Measurements from ENCODE around the gene KLHDC3. TPM values are rescaled to one million over a fixed set of nuclear protein-coding genes. Genes with fewer than 3 reads are reported as not detected.

The KLHDC3 gene
- total and polyA plus RNA-seq, 2 donors (not counting 1 experiment from before 2014, with no cell fraction given): 47.4 to 50.7 TPM

DNA sequence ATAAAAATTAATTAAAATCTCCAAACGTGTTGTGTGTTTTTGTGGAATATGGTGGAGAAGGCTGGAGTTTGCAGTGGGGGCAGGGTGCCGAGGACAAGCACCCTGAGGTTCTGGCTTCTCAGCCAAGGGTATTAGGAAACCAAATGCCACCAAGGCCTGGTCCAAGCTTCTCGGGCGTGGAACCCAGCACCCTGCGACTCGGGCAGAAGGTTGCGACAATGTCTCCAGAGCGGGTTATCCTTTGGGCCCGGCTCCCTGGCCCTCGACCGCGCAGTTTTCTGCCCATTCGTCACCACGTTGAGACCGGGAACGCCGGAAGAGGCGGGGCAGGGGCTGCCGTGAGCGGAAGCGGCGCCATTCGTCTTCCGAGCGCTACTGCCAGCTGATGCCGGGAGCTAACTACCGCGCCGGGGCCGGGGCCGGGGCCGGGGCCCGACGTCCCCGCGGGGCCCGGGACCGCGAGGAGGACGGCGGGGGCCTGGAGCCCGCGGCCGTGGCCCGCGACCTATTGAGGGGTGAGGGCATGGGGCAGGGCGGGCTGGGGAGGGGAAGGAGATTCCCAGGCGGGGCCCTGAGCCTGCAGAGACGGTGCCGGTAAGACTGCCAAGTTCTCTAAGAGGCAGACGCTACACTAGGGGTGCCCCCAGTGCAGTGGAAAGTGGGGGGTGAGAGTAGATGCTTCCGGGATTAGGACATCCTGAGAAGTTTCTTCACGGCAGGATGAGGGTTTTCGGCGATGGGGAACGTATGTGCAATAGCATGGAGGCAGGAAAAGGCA is 7.4 kb downstream of the KLHDC3 start, which contains the start of gene RRP36:
RRP36 (plus strand) TSS at position 354 of the 778 bp plus-strand sequence; CDS start at position 386, 32 bp downstream.
- peak within 1 kb of the TSS; percentile 80 for H3K9ac ChIP-seq (ENCODE audit: low read length)
- peak within 1 kb of the TSS; percentile 82 for H3K27ac Mint-ChIP-seq
- H3K36me3 ChIP-seq (replicated peaks in 1 of 2; ENCODE audit: control extremely low read depth in 1 of 2, control insufficient read depth in 1 of 2, extremely low read depth in 1 of 2, insufficient read depth in 2 of 2, low read length in 1 of 2): peaks cover 3 to 50% of the 10 kb centered on the region in 2 experiments
- intact Hi-C loops (cut with micrococcal nuclease): loop anchor here (1.0 kb wide), 1 partner anchor 8 kb away; the partner anchor contains the start of gene MEA1
- H3K4me3 ChIP-seq (ENCODE audit: control extremely low read depth in 1 of 5, extremely low read depth in 1 of 5, insufficient read depth in 1 of 5, low read depth in 2 of 5, low read length in 4 of 5): peak within 1 kb of the TSS; percentile 77 to 99 (median 87)
- H3K4me1 Mint-ChIP-seq: peaks cover 27% of the 10 kb centered on the region
- peaks cover 36% of the 10 kb centered on the region for H3K79me2 ChIP-seq (ENCODE audit: control insufficient read depth, insufficient read depth, low read length)
- H3K4me1 ChIP-seq (ENCODE audit: control insufficient read depth in 2 of 2, insufficient read depth in 2 of 2, low read length in 2 of 2): peaks cover 3 to 25% of the 10 kb centered on the region in 2 donors
- ATAC-seq (ENCODE audit: low read depth): peak; percentile 92
- TF ChIP-seq EZH2 (IDR thresholded peaks at IDR 0.05; ENCODE audit: borderline replicate concordance, insufficient read depth, low read depth, low read length, poor library complexity, severe bottlenecking): no peak
- TF ChIP-seq, protein P1, sequence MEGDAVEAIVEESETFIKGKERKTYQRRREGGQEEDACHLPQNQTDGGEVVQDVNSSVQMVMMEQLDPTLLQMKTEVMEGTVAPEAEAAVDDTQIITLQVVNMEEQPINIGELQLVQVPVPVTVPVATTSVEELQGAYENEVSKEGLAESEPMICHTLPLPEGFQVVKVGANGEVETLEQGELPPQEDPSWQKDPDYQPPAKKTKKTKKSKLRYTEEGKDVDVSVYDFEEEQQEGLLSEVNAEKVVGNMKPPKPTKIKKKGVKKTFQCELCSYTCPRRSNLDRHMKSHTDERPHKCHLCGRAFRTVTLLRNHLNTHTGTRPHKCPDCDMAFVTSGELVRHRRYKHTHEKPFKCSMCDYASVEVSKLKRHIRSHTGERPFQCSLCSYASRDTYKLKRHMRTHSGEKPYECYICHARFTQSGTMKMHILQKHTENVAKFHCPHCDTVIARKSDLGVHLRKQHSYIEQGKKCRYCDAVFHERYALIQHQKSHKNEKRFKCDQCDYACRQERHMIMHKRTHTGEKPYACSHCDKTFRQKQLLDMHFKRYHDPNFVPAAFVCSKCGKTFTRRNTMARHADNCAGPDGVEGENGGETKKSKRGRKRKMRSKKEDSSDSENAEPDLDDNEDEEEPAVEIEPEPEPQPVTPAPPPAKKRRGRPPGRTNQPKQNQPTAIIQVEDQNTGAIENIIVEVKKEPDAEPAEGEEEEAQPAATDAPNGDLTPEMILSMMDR (IDR thresholded peaks at IDR 0.05): no peak
- no peaks in the 10 kb centered on the region for H3K9me3 Mint-ChIP-seq (ENCODE audit: insufficient read depth)
- peak within 1 kb of the TSS; percentile 95 for H2AFZ ChIP-seq (ENCODE audit: insufficient read depth, low read depth, low read length, poor library complexity, severe bottlenecking)
- H3K4me2 ChIP-seq (replicated peaks; ENCODE audit: low read depth, low read length, poor library complexity, severe bottlenecking): peak within 1 kb of the TSS; percentile 93
- 2% methylated on average over 51 of the region's 56 CpGs for WGBS (ENCODE audit: insufficient coverage)
- peaks cover 33% of the 10 kb centered on the region for H4K20me1 ChIP-seq (ENCODE audit: control insufficient read depth, insufficient read depth, low read length, poor library complexity, severe bottlenecking)
- H3K27me3 Mint-ChIP-seq: no peaks in the 10 kb centered on the region
- peak within 1 kb of the TSS; percentile 25 to 72 for H3K27ac ChIP-seq (ENCODE audit: low read length in 2 of 2)
- H3K9me3 ChIP-seq (ENCODE audit: control extremely low read depth in 1 of 3, control insufficient read depth in 2 of 3, insufficient read depth in 1 of 3, low read length in 2 of 3): no peaks in the 10 kb centered on the region
- DNase-seq: peak; percentile 73
- H3K27me3 ChIP-seq (replicated peaks in 1 of 4; ENCODE audit: control extremely low read depth in 1 of 4, control insufficient read depth in 3 of 4, insufficient read depth in 4 of 4, low read length in 3 of 4): no peaks in the 10 kb centered on the region
- H3K4me3 Mint-ChIP-seq: peak within 1 kb of the TSS; percentile 98
- ChIA-PET CTCF (interaction anchor here (0.8 to 1.2 kb wide), 3 partner anchors 11 to 121 kb away, joined by 3 to 6 read pairs (median 4); no protein-coding TSS in a partner anchor), POLR2A (interaction anchor here (0.7 to 2.0 kb wide), 10 partner anchors 12 to 275 kb away, joined by 3 to 12 read pairs (median 4); partner anchors contain the start of genes CNPY3, CUL7, CUL9 and PEX6)
